Skeletal muscle tissue (tissue), 4 donors: ENCODE results near the gene DYNC1H1. TPM values are rescaled to one million over a fixed set of nuclear protein-coding genes. Genes with fewer than 3 reads are reported as not detected.
A peak's percentile ranks its signal among the peaks of the same experiment; 100 is the strongest.

ENCODE experiments used
- H3K27ac ChIP-seq: one replicate; pipeline ENCODE4 v1.7.0; 2013; ENCODE audit warnings: mild to moderate bottlenecking, low read depth, low read length, inconsistent platforms
- H3K27me3 ChIP-seq, 3 donors: one replicate each; pipeline ENCODE4 v1.7.0; 2013; ENCODE audit warnings: low read length in 3 of 3; ENCODE audit not compliant: control insufficient read depth in 3 of 3, insufficient read depth in 3 of 3
- H3K36me3 ChIP-seq, 3 donors: one replicate each; pipeline ENCODE4 v1.7.0; 2013; ENCODE audit warnings: low read length in 3 of 3; ENCODE audit not compliant: control insufficient read depth in 3 of 3, insufficient read depth in 3 of 3
- H3K4me1 ChIP-seq, 3 donors: one replicate each; pipeline ENCODE4 v1.7.0; 2013; ENCODE audit warnings: low read length in 3 of 3, mild to moderate bottlenecking in 3 of 3; ENCODE audit not compliant: control insufficient read depth in 3 of 3, insufficient read depth in 3 of 3
- H3K4me3 ChIP-seq, 3 donors: one replicate each; pipeline ENCODE4 v1.7.0; 2013; ENCODE audit warnings: low read length in 3 of 3
- H3K9ac ChIP-seq, 3 donors: one replicate each; pipeline ENCODE4 v1.7.0; 2013; ENCODE audit warnings: low read length in 3 of 3, mild to moderate bottlenecking in 3 of 3, moderate library complexity in 2 of 3, low read depth in 1 of 3
- H3K9me3 ChIP-seq, 3 donors: one replicate each; pipeline ENCODE4 v1.7.0; 2013; ENCODE audit warnings: low read length in 3 of 3; ENCODE audit not compliant: control insufficient read depth in 3 of 3
- total RNA-seq: library from RNA; depleted of rRNA; stranded (reverse); fragments of >200 nt; gene quantifications from one replicate; pipeline ENCODE4 v1.2.3, GENCODE V29; 2014
- donor health status: Osteomylitis.

DYNC1H1 gene
- total RNA-seq, 1 donor from 2014 or later: 211 TPM

DNA sequence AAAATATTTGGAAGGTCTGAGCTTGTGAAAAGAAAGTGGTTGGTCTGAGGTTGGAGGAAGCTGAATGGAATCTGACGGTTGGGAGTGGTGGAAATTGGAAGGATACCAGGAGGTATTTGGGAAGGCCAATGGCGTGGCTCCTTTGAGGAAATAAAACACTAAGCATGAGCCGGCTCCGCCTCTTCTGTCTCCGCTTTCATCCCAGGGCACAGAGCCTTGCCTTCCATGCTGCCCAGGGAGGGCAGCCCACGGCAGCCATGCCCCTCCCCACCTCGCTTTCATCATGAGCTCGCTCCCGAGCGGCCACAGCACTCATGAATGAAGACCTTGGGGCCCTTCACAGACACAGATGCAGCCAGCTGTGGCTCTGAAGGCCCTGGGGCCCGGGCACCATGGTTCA lies 86.3 kb downstream of the DYNC1H1 start:
- Histone ChIP-seq H3K4me1 (peaks cover 24 to 27% (median 27%) of the 10 kb centered on the region in 3 donors), H3K27me3 (no peaks in the 10 kb centered on the region), H3K4me3 (no peak overlapping the region), H3K27ac (no peak overlapping the region), H3K36me3 (peaks cover 33 to 45% (median 41%) of the 10 kb centered on the region in 3 donors), H3K9me3 (no peaks in the 10 kb centered on the region), H3K9ac (peak overlapping the region in 1 of 3 donors; percentile 28)

GRCh38 chr14:102052522-102052921 lies 88.1 kb downstream of the DYNC1H1 start:
- Histone ChIP-seq H3K9me3 (no peaks in the 10 kb centered on the region), H3K9ac (no peak overlapping the region), H3K4me3 (no peak overlapping the region), H3K27ac (no peak overlapping the region), H3K36me3 (peaks cover 30 to 48% (median 41%) of the 10 kb centered on the region in 3 donors), H3K27me3 (no peaks in the 10 kb centered on the region), H3K4me1 (peaks cover 15 to 18% (median 15%) of the 10 kb centered on the region in 3 donors)

GRCh38 chr14:102055181-102055901 lies 91.0 kb downstream of the DYNC1H1 start:
- Histone ChIP-seq H3K27me3 (peaks cover 0 to 3% (median 0%) of the 10 kb centered on the region in 3 donors), H3K4me1 (peaks cover 5 to 7% (median 6%) of the 10 kb centered on the region in 3 donors), H3K4me3 (no peak overlapping the region), H3K9me3 (no peaks in the 10 kb centered on the region), H3K27ac (no peak overlapping the region), H3K36me3 (peaks cover 4 to 20% (median 13%) of the 10 kb centered on the region in 3 donors), H3K9ac (no peak overlapping the region)

- H3K9me3 ChIP-seq: no peaks in the 10 kb centered on the region
- H3K4me3 ChIP-seq: peak overlapping the region in 1 of 3 donors; percentile 22
- H3K9ac ChIP-seq: peak overlapping the region in 1 of 3 donors; percentile 8
- no peaks in the 10 kb centered on the region for H3K4me1 ChIP-seq
- peaks cover 0 to 3% (median 0%) of the 10 kb centered on the region in 3 donors for H3K27me3 ChIP-seq
- peaks cover 4 to 11% (median 5%) of the 10 kb centered on the region in 3 donors for H3K36me3 ChIP-seq
- H3K27ac ChIP-seq: no peak overlapping the region
These were observed 92.5 kb downstream of the DYNC1H1 start for GRCh38 chr14:102056694-102057442.

DNA sequence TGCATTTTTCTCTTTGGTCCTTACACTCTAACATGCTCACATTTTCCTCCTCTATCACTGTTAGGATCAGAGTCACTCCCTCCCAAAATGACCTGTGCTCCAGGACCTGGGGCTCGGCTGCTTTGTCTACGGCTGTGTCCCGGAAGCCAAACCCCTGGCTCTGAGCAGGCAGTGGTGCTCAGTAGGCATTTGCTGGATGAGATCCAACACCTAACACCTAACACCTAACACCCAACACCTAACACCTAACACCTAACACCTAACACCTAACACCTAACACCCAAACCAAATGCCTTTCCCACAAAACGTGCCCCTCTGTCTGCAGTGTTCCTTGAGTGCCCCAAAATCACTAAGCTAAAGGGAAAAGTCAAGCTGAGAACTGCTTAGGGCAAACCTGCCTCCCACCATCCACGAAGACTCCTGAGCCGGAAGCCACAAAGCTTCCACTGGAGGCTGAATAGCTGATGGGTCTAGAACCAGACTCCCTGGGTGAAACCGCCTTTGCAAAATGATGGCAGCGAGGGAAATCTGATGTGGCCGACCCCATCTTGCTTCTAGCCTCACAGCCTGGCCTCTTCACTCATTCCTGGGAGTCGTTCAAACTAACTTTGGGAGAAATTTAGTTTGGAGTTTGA lies 93.2 kb downstream of the DYNC1H1 start:
- Histone ChIP-seq H3K4me1 (no peaks in the 10 kb centered on the region), H3K27me3 (peaks cover 0 to 3% (median 0%) of the 10 kb centered on the region in 3 donors), H3K9ac (no peak overlapping the region), H3K9me3 (no peaks in the 10 kb centered on the region), H3K4me3 (no peak overlapping the region), H3K36me3 (peaks cover 1 to 7% (median 2%) of the 10 kb centered on the region in 3 donors), H3K27ac (no peak overlapping the region)

DNA sequence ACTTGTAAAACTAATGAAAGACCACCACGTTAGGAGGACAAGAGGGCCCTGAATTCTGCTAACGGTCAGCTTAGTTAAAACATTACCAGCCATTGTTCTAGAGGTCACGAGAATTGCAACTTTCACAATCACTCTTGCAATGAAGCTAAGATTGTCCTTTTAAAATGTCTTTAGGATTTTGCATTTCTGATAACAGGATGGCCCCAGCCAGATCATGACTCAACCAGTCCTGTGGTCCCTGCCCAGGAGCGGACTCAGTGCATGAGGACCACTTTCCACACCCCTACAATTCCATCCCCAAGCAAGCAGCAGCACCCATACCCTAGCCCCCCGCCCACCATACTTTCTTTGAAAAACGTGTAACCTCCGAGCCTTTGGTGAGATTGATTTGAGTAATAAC lies 93.8 kb downstream of the DYNC1H1 start:
- Histone ChIP-seq H3K9me3 (no peaks in the 10 kb centered on the region), H3K9ac (no peak overlapping the region), H3K36me3 (peaks cover 0 to 6% (median 0%) of the 10 kb centered on the region in 3 donors), H3K4me1 (no peaks in the 10 kb centered on the region), H3K4me3 (no peak overlapping the region), H3K27ac (no peak overlapping the region), H3K27me3 (peaks cover 0 to 3% (median 0%) of the 10 kb centered on the region in 3 donors)

DNA sequence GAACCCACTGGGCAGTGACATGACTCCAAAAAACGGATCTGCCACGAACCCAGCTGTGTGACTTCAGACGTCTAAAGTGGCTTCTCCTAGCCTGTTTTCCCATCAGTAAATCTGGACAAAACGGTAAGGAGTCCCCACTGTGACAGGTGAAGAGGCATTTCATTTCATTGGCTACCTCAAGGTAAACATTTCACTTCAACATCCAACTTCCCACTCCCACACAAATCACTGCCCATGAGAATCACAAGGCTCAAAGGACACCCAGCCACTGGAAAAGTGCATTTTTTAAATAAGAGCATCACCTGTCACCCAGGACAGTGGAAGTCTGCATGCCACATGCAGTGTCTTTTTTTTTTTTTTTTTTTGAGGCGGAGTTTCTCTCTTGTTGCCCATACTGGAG lies 94.6 kb downstream of the DYNC1H1 start:
- peaks cover 0 to 3% (median 0%) of the 10 kb centered on the region in 3 donors for H3K27me3 ChIP-seq
- no peak overlapping the region for H3K4me3 ChIP-seq
- no peaks in the 10 kb centered on the region for H3K9me3 ChIP-seq
- peaks cover 0 to 6% (median 0%) of the 10 kb centered on the region in 3 donors for H3K36me3 ChIP-seq
- peaks cover 0 to 2% (median 0%) of the 10 kb centered on the region in 3 donors for H3K4me1 ChIP-seq
- no peak overlapping the region for H3K27ac ChIP-seq
- no peak overlapping the region for H3K9ac ChIP-seq

- H3K4me3 ChIP-seq: no peak overlapping the region
- H3K27ac ChIP-seq: no peak overlapping the region
- H3K4me1 ChIP-seq: peaks cover 0 to 2% (median 0%) of the 10 kb centered on the region in 3 donors
- peaks cover 0 to 3% (median 0%) of the 10 kb centered on the region in 3 donors for H3K27me3 ChIP-seq
- H3K9me3 ChIP-seq: no peaks in the 10 kb centered on the region
- no peak overlapping the region for H3K9ac ChIP-seq
- no peaks in the 10 kb centered on the region for H3K36me3 ChIP-seq
These were observed 98.9 kb downstream of the DYNC1H1 start for GRCh38 chr14:102063109-102063807.

GRCh38 chr14:102063808-102064429 lies 99.5 kb downstream of the DYNC1H1 start:
- peaks cover 0 to 3% (median 0%) of the 10 kb centered on the region in 3 donors for H3K27me3 ChIP-seq
- no peak overlapping the region for H3K27ac ChIP-seq
- H3K9me3 ChIP-seq: no peaks in the 10 kb centered on the region

More at GRCh38 chr14:102063808-102064429, 99.5 kb downstream of the DYNC1H1 start:
- Histone ChIP-seq H3K4me1 (peaks cover 0 to 2% (median 0%) of the 10 kb centered on the region in 3 donors), H3K4me3 (no peak overlapping the region), H3K9ac (no peak overlapping the region), H3K36me3 (no peaks in the 10 kb centered on the region)
